ENCODE results near the gene SLC35A2. TPM values are rescaled to one million over a fixed set of nuclear protein-coding genes. Genes with fewer than 3 reads are reported as not detected.

Gene SLC35A2
- total RNA-seq, result 22.4 TPM

DNA sequence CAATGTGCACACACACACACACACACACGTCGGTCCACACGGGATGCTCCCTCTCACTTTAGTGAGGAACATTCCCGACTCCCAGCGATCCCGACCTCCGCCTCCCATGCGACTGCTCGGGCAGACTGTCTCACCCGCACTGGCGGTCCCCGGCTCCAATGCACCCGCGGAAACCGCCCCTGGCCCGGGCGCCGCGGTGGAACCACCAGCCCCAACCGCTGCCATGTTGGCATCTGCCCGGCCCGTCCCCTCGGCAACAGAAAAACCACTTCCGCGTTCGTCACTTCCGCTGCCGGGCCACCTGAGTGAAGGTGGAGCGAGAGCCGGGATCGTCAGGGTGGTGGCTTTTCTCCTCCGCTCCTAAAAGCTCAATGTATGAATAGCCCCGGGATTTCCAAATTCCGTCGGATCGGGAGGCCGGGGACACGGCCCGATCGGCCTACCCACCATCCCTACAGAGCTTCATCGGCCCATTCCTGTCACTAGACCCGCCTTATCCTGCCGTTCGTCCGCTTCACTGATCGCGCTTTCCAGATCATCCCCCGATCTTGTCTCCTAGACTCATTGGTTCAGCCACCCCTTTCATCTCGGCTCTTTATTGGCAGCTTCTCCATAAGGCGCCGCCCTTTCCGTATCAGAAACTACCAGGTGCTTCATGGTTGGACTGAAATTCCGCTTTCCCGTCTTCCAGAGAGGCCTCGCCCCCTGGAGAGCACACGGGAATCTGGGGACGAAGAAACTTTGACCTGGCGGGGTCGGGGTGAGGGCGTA is at the start of gene SLC35A2:
Gene SLC35A2, minus strand, starts transcription at position 235 of the 771 bp plus-strand sequence. Its CDS starts 10 bp downstream, at position 225.

DNA sequence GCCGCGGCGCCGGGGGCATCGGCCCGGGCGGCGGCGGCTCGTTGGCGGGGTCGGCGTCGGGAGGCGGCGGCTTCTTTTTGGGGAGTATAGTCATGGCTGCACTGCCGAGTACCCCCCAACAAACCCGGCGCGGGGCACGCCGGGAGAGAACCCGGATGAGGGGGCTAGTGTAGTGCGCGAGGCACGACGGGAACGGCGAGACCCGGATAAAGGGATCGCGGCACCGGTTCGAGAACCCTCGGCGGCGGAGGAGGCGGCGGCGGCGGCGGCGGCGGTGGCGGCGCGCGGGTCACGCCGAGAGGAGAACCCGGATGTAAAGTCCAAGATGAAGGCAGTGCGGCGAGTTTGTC is 46.0 kb upstream of the SLC35A2 start, which contains the start of gene OTUD5:
Gene OTUD5, minus strand, starts transcription at position 131 of the 350 bp plus-strand sequence. Its CDS starts 37 bp downstream, at position 94.

DNA sequence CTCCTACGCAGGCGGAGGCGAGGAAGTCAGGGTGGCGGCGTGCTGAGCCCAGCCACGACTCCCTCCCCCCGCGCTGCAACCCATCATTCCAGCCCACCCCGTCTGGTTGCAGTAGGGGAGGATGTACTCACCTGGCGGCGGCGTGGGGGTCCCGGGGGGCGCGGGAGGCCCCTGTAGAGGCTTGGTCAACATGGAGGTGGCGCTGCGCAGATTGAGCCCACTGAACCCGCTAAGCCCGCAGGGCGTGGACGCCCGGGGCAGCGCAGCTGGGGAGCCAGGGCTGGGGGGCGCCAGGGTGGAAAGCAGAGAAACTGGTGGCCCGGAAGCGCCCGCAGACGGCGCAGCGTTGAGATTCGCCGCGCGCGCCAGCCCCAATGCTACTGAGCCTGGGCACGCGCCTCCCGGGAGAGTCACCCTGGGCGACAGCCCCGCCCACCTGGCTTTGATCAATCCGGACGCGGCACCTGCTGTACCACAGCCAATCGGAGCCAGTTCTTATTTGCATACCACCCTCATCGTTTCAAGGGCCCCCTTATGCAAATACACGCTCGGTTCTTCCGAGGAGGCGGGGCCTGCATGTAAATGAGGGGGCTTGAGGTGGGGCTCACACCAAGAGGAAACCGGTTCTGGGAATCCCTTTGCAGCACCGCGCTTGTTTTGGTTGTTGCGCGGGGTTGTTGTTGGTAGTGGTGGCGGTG is 7.3 kb upstream of the SLC35A2 start, which contains the start of gene PIM2:
Gene PIM2, minus strand, starts transcription at position 382 of the 698 bp plus-strand sequence. Its CDS starts 190 bp downstream, at position 192.

GRCh38 chrX:48897625-48898306 is 13.7 kb downstream of the SLC35A2 start, which contains the start of the genes PQBP1 and TIMM17B:
PQBP1 (plus strand) TSS chrX:48897930; CDS start chrX:48898510, 580 bp downstream.
TIMM17B (minus strand) TSS chrX:48897768; CDS start chrX:48897749, 19 bp downstream.

Small RNA genes within 50 kb of the gene (small RNA-seq; reads per million reads assigned to genes)
- gene RNU6-722P (ENCODE audit: low replicate concordance), result not detected

Other genes starting within 250 kb of the SLC35A2 start
- 6.4 TPM for gene WAS, start 227.8 kb downstream of the SLC35A2 start, total RNA-seq
- gene SUV39H1, start 214.9 kb downstream of the SLC35A2 start, total RNA-seq, result 3.7 TPM
- gene GLOD5, start 149.9 kb downstream of the SLC35A2 start, total RNA-seq, result 0.76 TPM
- gene GATA1, start 125.1 kb downstream of the SLC35A2 start, total RNA-seq, result 0.58 TPM
- 91.3 TPM for gene HDAC6, start 109.6 kb downstream of the SLC35A2 start, total RNA-seq
- not detected for gene ERAS, start 85.1 kb downstream of the SLC35A2 start, total RNA-seq
- gene PCSK1N, start 76.0 kb downstream of the SLC35A2 start, total RNA-seq, result 38.5 TPM
- gene TIMM17B, start 13.9 kb downstream of the SLC35A2 start, total RNA-seq, result 33.0 TPM
- gene PQBP1, start 13.7 kb downstream of the SLC35A2 start, total RNA-seq, result 36.7 TPM
- 9.3 TPM for gene PIM2, start 7.4 kb upstream of the SLC35A2 start, total RNA-seq
- 34.3 TPM for gene OTUD5, start 46.0 kb upstream of the SLC35A2 start, total RNA-seq
- 2.7 TPM for gene KCND1, start 60.2 kb upstream of the SLC35A2 start, total RNA-seq
- 28.4 TPM for gene GRIPAP1, start 90.6 kb upstream of the SLC35A2 start, total RNA-seq
- 27.9 TPM for gene TFE3, start 131.7 kb upstream of the SLC35A2 start, total RNA-seq
- gene CCDC120, start 147.4 kb upstream of the SLC35A2 start, total RNA-seq, result 6.4 TPM
- gene PRAF2, start 162.4 kb upstream of the SLC35A2 start, total RNA-seq, result 8.1 TPM
- 44.8 TPM for gene WDR45, start 168.2 kb upstream of the SLC35A2 start, total RNA-seq
- 24.2 TPM for gene GPKOW, start 212.1 kb upstream of the SLC35A2 start, total RNA-seq